Activated T-helper 2 cell treated with anti-CD3 and anti-CD28 coated beads, Interferon-gamma antibody, Interleukin-2, Interleukin-4, amounts not matched to agents 10 μg/mL and 5 μg/mL and 100 μg/mL, durations not matched to agents 14 hours and 24 hours and 36 hours (primary cell): ENCODE measurements around the gene HK3. TPM values are rescaled to one million over a fixed set of nuclear protein-coding genes. Genes with fewer than 3 reads are reported as not detected.

Source experiments
- DNase-seq: peaks from one replicate; pipeline ENCODE4 v3.0.0; 2021; ENCODE audit warnings: low spot score
- H3K27ac Mint-ChIP-seq: one replicate; pipeline ENCODE4 v1.8.0; 2021; ENCODE audit warnings: mixed read lengths
- H3K27me3 Mint-ChIP-seq: one replicate; pipeline ENCODE4 v1.8.0; 2021; ENCODE audit warnings: low read depth, mixed read lengths
- H3K36me3 Mint-ChIP-seq: one replicate; pipeline ENCODE4 v1.8.0; 2021; ENCODE audit warnings: low read depth, mixed read lengths
- H3K4me1 Mint-ChIP-seq: one replicate; pipeline ENCODE4 v1.8.0; 2021; ENCODE audit warnings: low read depth, mixed read lengths
- H3K4me3 Mint-ChIP-seq: one replicate; pipeline ENCODE4 v1.8.0; 2021; ENCODE audit warnings: low read depth, mild to moderate bottlenecking, moderate library complexity, mixed read lengths
- H3K9me3 Mint-ChIP-seq: one replicate; pipeline ENCODE4 v1.8.0; 2021; ENCODE audit warnings: mixed read lengths
- intact Hi-C: fragments of 100-400 bp; cut with micrococcal nuclease; formaldehyde crosslinking; loops from one replicate; pipeline ENCODE4 v1.15.1; 2023
- total RNA-seq: library from RNA; stranded (reverse); gene quantifications from 2 replicates; pipeline ENCODE4 v1.2.3, GENCODE V29; 2022

The HK3 gene
- total RNA-seq, 1 donor from 2014 or later = 0.52 TPM

GRCh38 chr5:176854164-176854563, 45.0 kb downstream of the HK3 start:
- Mint-ChIP-seq H3K9me3 (no peaks in the 10 kb centered on the region), H3K27ac (no peak overlapping the region), H3K36me3 (no peaks in the 10 kb centered on the region), H3K27me3 (no peaks in the 10 kb centered on the region), H3K4me1 (no peaks in the 10 kb centered on the region), H3K4me3 (no peak overlapping the region)
- intact Hi-C loops = no loop called here
- no peak for DNase-seq

DNA sequence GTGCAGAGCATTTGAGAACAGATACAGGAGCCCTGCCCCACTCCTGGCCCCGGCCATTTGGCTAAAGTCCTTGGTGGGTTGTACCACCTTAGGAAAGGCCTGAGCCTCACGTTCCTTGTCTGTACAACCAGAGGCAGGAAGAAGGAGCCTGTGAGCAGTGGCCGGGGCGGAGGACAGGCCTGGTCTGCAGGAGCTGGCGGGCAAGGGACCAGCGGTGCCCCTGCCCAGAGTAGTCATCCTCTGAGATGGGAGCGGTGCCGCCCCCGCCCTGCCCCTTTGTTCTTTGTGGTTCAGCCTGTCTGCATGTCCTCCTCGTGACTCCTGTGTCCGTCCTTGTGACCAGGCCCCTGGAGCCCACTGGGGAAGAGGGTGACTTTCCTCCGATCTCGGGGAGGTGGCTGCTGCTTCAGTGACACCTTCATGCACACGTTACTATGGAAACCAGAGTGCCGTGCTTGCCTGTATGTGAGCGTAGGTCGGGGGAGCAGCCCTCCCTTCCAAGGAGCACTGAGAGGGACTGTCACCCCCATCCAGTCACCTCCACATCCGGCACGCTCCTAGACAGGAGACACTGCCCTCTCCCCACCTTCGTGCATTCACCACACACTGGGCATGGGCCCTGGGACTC, 45.9 kb downstream of the HK3 start:
- H3K36me3 Mint-ChIP-seq = no peaks in the 10 kb centered on the region
- DNase-seq = no peak
- no peaks in the 10 kb centered on the region for H3K27me3 Mint-ChIP-seq
- H3K4me3 Mint-ChIP-seq = no peak overlapping the region
- no peaks in the 10 kb centered on the region for H3K4me1 Mint-ChIP-seq
- no peak overlapping the region for H3K27ac Mint-ChIP-seq
- H3K9me3 Mint-ChIP-seq = no peaks in the 10 kb centered on the region
- intact Hi-C loops = no loop called here

DNA sequence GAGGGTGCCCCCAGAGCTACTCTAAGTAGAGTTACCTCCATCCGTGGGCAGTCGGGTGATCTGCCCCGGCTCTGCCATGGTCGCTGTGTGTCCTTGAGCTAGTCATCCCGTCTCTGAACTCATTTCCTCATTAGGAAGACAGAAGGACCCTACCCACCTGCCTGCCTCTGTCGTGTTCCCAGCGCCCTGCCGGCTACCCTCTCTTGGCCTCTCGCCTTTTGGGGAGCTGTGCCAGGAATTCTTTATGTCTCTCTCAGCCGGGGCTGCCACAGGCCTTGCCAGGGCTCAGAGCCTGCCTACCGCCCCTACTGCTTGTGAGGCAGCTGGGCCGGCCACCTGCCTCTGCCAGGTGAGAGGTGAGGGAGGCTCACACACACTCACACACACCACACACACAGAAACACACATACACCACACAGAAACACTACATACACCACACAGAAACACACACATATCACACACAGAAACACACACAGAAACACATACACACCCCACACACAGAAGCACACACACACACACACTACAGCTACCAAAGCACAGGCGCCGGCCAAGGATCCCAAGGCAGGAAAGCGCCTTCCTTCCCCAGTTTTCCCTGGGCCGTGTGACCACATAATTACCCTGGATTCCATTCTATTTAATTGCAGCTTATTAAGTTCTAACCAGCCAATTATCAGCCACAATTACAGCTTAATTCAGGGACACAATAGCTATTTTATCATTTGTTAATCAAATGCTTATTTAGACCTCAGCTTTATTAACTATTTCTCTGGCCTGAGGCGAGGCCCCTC, 47.1 kb downstream of the HK3 start:
- intact Hi-C loops = no loop called here
- no peaks in the 10 kb centered on the region for H3K36me3 Mint-ChIP-seq
- DNase-seq = no peak

GRCh38 chr5:176851380-176851779, 47.8 kb downstream of the HK3 start:
- Mint-ChIP-seq H3K9me3 (no peaks in the 10 kb centered on the region), H3K36me3 (no peaks in the 10 kb centered on the region), H3K4me1 (no peaks in the 10 kb centered on the region), H3K4me3 (no peak overlapping the region), H3K27me3 (no peaks in the 10 kb centered on the region), H3K27ac (no peak overlapping the region)
- DNase-seq = no peak
- intact Hi-C loops = no loop called here

More for the DNA sequence above, 47.1 kb downstream of the HK3 start:
- no peak overlapping the region for H3K27ac Mint-ChIP-seq
- H3K4me1 Mint-ChIP-seq = no peaks in the 10 kb centered on the region
- H3K9me3 Mint-ChIP-seq = no peaks in the 10 kb centered on the region
- H3K27me3 Mint-ChIP-seq = no peaks in the 10 kb centered on the region
- H3K4me3 Mint-ChIP-seq = no peak overlapping the region

- DNase-seq = no peak
- Mint-ChIP-seq H3K4me1 (no peaks in the 10 kb centered on the region), H3K27me3 (peaks cover 5% of the 10 kb centered on the region), H3K27ac (no peak overlapping the region), H3K4me3 (no peak overlapping the region), H3K36me3 (no peaks in the 10 kb centered on the region), H3K9me3 (no peaks in the 10 kb centered on the region)
- intact Hi-C loops = no loop called here
Observed at GRCh38 chr5:176850371-176851245, 48.5 kb downstream of the HK3 start.

DNA sequence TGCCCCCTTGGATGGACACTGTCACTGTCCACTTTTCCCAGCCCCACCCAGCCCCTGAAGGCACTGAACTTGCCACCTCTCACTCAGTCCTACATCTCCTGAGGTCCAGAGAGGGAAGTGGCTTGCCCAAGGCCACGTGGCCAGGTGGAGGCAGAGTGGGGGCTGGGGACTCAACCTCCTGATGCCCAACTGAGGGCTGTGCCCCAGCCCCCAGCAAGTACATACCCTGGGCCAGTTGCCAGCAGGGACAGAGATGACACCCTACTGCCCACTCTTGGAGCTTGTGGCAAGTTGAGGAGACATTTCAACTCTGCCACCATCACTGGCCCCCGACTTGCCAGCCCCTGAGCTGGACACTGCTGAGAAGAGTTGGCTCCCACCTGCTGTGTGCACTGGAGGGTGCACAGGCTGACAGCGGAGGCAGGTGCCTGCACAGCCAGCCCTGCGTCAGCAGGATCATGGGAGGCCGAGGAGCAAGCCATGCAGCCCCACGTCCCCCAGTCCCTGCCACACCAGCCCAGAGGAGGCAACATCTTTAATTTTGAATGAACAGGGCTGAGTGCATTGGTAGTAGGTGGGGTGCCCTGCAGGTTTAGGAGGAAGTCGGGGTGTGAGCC, 49.4 kb downstream of the HK3 start:
- Mint-ChIP-seq H3K4me1 (no peaks in the 10 kb centered on the region), H3K9me3 (no peaks in the 10 kb centered on the region), H3K27ac (no peak overlapping the region), H3K4me3 (no peak overlapping the region), H3K27me3 (peaks cover 6% of the 10 kb centered on the region), H3K36me3 (no peaks in the 10 kb centered on the region)
- intact Hi-C loops = no loop called here
- no peak for DNase-seq

DNA sequence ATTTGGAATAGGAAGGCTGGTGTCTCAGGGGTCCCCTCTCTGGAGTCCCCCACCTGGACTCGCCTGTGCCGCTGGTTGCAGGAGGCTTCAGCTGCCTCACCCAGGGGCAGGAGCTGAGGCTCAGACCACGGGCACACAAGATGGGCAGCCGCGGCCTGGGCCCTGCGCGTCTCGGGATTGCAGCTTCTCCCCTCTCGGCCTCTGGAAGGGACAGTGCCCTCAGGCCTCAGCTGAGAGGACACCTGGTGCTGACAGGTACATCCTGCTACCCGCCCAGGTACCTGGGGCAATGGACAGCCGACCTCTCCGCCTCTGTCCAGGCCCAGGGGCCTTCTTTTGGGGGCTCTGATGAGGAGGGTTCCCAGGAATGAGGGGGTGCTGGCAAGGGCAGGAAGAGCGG, 50.5 kb downstream of the HK3 start:
- peaks cover 6% of the 10 kb centered on the region for H3K27me3 Mint-ChIP-seq
- no peaks in the 10 kb centered on the region for H3K4me1 Mint-ChIP-seq
- DNase-seq = no peak
- no peak overlapping the region for H3K27ac Mint-ChIP-seq
- H3K36me3 Mint-ChIP-seq = no peaks in the 10 kb centered on the region
- H3K4me3 Mint-ChIP-seq = no peak overlapping the region
- no peaks in the 10 kb centered on the region for H3K9me3 Mint-ChIP-seq
- intact Hi-C loops = no loop called here

DNA sequence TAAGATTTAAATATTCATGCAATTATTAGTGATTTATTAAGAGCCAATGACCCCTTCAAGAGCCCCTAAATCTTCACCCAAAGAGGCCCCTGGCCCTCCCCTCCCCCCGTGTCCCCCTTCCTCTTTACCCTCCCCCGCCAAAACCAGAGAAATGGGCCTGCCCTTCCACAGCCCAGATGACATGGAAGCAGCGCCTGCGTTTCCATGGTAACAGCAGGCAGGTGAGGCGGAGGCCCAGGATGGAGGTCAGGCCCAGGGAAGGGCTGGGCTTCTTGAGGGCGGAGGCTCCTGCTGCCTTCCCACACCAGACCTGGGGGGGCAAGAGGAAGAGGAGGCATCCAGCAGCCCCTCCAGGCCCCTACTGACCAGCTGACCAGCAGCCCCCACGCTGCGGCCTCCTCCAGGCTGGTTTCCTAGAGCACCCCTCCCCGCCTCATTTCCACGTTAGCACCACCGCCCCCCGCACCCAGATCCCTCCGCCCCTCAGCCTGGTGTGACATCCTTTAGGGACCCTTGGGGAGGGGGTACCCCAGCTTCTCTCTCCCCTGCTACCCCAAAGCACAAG, 51.3 kb downstream of the HK3 start:
- no peak overlapping the region for H3K4me3 Mint-ChIP-seq
- no peaks in the 10 kb centered on the region for H3K36me3 Mint-ChIP-seq
- H3K27me3 Mint-ChIP-seq = peaks cover 6% of the 10 kb centered on the region
- H3K4me1 Mint-ChIP-seq = no peaks in the 10 kb centered on the region
- intact Hi-C loops = no loop called here
- DNase-seq = no peak
- H3K27ac Mint-ChIP-seq = no peak overlapping the region
- H3K9me3 Mint-ChIP-seq = no peaks in the 10 kb centered on the region

GRCh38 chr5:176847148-176847547, 52.0 kb downstream of the HK3 start:
- Mint-ChIP-seq H3K4me1 (no peaks in the 10 kb centered on the region), H3K4me3 (no peak overlapping the region), H3K27me3 (peaks cover 6% of the 10 kb centered on the region), H3K9me3 (no peaks in the 10 kb centered on the region), H3K27ac (no peak overlapping the region), H3K36me3 (no peaks in the 10 kb centered on the region)
- DNase-seq = no peak
- intact Hi-C loops = no loop called here

GRCh38 chr5:176846335-176847140, 52.6 kb downstream of the HK3 start:
- H3K4me1 Mint-ChIP-seq = no peaks in the 10 kb centered on the region
- intact Hi-C loops = no loop called here
- no peak overlapping the region for H3K4me3 Mint-ChIP-seq
- H3K27me3 Mint-ChIP-seq = peaks cover 6% of the 10 kb centered on the region
- H3K9me3 Mint-ChIP-seq = no peaks in the 10 kb centered on the region
- H3K27ac Mint-ChIP-seq = no peak overlapping the region
- no peaks in the 10 kb centered on the region for H3K36me3 Mint-ChIP-seq
- no peak for DNase-seq

- Mint-ChIP-seq H3K36me3 (no peaks in the 10 kb centered on the region), H3K27me3 (peaks cover 6% of the 10 kb centered on the region), H3K4me3 (no peak overlapping the region), H3K4me1 (no peaks in the 10 kb centered on the region), H3K27ac (no peak overlapping the region), H3K9me3 (no peaks in the 10 kb centered on the region)
- no peak for DNase-seq
- intact Hi-C loops = no loop called here
Observed at GRCh38 chr5:176845392-176845713, 53.8 kb downstream of the HK3 start.
